ENCODE measurements around the gene IL17C. TPM values are rescaled to one million over a fixed set of nuclear protein-coding genes. Genes with fewer than 3 reads are reported as not detected.
A peak's percentile ranks its signal among the peaks of the same experiment; 100 is the strongest.
"Not testable (repeated sequence)": the region's sequence is repeated elsewhere in the genome, so short reads cannot be mapped to it uniquely, and the experiment has no call there.

The IL17C gene
- total RNA-seq, 1 donor from 2014 or later, result not detected

DNA sequence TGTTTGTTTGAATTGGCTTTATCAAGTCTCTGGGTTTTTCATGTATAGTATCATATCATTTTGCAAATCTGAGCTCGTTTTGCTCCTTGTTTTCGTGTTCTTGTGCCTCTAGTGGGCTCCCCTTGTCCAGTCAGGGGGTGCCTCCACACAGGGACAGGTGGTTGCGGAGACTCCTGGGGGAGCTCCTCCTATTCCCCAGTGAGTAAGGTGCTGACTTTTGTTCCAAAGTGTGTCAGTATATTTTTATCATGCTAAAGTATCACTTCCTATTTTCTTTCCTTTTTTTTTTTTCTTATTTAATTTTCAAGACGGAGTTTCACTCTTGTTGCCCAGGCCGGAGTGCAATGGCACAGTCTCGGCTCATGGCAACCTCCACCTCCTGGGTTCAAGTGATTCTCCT lies 30.3 kb upstream of the IL17C start:
- H3K27me3 Mint-ChIP-seq (ENCODE audit: unreplicated experiment), result no peaks in the 10 kb centered on the region
- H3K27ac Mint-ChIP-seq (ENCODE audit: unreplicated experiment), result no peak overlapping the region
- no peak overlapping the region for H3K4me3 Mint-ChIP-seq (ENCODE audit: unreplicated experiment)
- TF ChIP-seq, protein P1, sequence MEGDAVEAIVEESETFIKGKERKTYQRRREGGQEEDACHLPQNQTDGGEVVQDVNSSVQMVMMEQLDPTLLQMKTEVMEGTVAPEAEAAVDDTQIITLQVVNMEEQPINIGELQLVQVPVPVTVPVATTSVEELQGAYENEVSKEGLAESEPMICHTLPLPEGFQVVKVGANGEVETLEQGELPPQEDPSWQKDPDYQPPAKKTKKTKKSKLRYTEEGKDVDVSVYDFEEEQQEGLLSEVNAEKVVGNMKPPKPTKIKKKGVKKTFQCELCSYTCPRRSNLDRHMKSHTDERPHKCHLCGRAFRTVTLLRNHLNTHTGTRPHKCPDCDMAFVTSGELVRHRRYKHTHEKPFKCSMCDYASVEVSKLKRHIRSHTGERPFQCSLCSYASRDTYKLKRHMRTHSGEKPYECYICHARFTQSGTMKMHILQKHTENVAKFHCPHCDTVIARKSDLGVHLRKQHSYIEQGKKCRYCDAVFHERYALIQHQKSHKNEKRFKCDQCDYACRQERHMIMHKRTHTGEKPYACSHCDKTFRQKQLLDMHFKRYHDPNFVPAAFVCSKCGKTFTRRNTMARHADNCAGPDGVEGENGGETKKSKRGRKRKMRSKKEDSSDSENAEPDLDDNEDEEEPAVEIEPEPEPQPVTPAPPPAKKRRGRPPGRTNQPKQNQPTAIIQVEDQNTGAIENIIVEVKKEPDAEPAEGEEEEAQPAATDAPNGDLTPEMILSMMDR (IDR thresholded peaks at IDR 0.05; ENCODE audit: partially characterized antibody, unreplicated experiment), result no peak
- DNase-seq, result no peak
- H3K4me1 Mint-ChIP-seq (ENCODE audit: low read depth, unreplicated experiment), result peaks cover 41% of the 10 kb centered on the region
- no peaks in the 10 kb centered on the region for H3K36me3 Mint-ChIP-seq (ENCODE audit: unreplicated experiment)
- peaks cover 1% of the 10 kb centered on the region for H3K9me3 Mint-ChIP-seq (ENCODE audit: unreplicated experiment)

DNA sequence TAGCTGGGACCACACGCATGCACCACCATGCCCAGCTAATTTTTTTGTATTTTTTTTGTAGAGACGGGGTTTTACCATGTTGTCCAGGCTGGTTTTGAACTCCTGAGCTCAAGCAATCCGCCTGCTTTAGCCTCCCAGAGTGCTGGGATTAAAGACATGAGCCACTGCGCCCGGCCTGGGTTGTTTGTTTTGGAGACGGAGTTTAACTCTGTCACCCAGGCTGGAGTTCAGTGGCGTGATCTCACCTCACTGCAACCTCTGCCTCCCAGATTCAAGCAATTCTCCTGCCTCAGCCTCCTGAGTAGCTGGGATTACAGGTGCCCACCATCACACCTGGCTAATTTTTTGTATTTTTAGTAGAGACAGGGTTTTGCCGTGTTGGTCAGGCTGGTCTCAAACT lies 28.9 kb upstream of the IL17C start:
- H3K36me3 Mint-ChIP-seq (ENCODE audit: unreplicated experiment); H3K27me3 Mint-ChIP-seq (ENCODE audit: unreplicated experiment); H3K27ac Mint-ChIP-seq (ENCODE audit: unreplicated experiment); DNase-seq; H3K9me3 Mint-ChIP-seq (ENCODE audit: unreplicated experiment); H3K4me3 Mint-ChIP-seq (ENCODE audit: unreplicated experiment): not testable (repeated sequence)
- peaks cover 53% of the 10 kb centered on the region for H3K4me1 Mint-ChIP-seq (ENCODE audit: low read depth, unreplicated experiment)

DNA sequence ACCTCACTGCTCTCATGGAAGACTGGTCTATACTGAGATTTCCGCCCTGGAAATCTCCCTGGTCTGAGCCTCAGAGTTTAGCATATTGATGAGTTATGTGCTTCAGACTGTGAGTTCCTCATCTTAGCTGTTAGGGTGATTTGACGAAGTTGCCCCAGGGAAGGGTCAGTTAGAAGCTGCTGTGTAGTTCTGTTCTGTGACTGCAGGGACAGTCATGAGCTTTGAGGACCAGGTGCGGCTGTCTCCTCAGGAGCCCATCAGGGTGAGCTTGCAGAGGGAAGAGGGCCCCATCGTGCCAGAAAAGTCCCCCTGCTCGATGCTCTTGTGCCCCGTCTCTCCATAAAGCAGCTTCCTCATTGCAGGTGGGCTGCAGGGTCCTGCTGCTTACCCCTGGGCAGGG lies 28.3 kb upstream of the IL17C start:
- TF ChIP-seq, protein P1 (IDR thresholded peaks at IDR 0.05; ENCODE audit: partially characterized antibody, unreplicated experiment), result peak; percentile 53
- DNase-seq, result no peak
- H3K4me1 Mint-ChIP-seq (ENCODE audit: low read depth, unreplicated experiment), result peaks cover 57% of the 10 kb centered on the region
- no peak overlapping the region for H3K27ac Mint-ChIP-seq (ENCODE audit: unreplicated experiment)
- H3K36me3 Mint-ChIP-seq (ENCODE audit: unreplicated experiment), result no peaks in the 10 kb centered on the region
- peaks cover 8% of the 10 kb centered on the region for H3K9me3 Mint-ChIP-seq (ENCODE audit: unreplicated experiment)
- no peak overlapping the region for H3K4me3 Mint-ChIP-seq (ENCODE audit: unreplicated experiment)
- peaks cover 6% of the 10 kb centered on the region for H3K27me3 Mint-ChIP-seq (ENCODE audit: unreplicated experiment)

DNA sequence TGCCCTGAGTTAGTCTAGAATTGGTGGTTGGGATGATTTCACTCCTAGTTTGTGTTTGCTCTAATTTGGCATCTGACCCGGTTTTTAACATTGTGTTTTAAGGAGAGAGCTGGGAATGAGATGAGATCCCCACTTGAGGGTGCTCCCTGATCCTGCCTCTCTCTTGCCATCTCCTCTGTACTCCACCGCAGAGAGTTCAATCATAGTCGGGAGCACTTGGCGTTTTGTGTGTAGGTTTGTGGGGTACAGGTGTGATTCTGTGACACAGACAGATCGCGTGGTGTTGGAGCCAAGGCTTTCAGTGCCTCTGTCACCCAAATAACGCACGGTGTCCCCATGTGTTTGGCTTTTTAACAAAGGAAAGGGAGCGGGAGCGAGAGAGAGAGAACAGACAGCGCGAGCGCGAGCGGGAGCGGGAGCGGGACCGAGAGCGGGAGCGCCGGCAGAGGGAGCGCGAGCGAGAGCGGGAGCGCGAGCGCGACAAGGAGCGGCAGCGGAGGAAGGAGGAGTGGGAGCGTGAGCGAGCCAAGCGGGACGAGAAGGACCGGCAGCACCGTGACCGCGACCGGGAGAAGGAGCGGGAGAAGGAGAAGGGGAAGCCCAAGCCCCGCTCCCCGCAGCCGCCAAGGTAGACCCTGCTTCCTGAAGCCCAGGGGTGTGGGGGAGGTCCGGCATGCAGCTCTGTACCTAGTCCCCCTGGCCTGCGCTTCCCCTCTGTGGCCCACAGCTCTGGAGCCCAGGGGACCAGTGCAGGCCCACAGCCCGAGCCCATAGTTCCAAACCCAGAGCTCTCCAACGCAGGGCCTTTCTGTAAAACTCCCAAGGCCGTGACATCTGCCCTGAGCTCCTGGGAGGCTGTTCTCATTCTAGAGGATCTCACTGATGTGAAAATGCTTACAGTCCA lies 27.2 kb upstream of the IL17C start:
- Mint-ChIP-seq H3K4me1 (ENCODE audit: low read depth, unreplicated experiment) (peaks cover 58% of the 10 kb centered on the region), H3K4me3 (ENCODE audit: unreplicated experiment) (peak overlapping the region; percentile 77), H3K27me3 (ENCODE audit: unreplicated experiment) (peaks cover 10% of the 10 kb centered on the region), H3K9me3 (ENCODE audit: unreplicated experiment) (peaks cover 13% of the 10 kb centered on the region), H3K36me3 (ENCODE audit: unreplicated experiment) (no peaks in the 10 kb centered on the region), H3K27ac (ENCODE audit: unreplicated experiment) (peak overlapping the region; percentile 86)
- peak; percentile 72 for DNase-seq
- TF ChIP-seq, protein P1 (IDR thresholded peaks at IDR 0.05; ENCODE audit: partially characterized antibody, unreplicated experiment), result no peak

DNA sequence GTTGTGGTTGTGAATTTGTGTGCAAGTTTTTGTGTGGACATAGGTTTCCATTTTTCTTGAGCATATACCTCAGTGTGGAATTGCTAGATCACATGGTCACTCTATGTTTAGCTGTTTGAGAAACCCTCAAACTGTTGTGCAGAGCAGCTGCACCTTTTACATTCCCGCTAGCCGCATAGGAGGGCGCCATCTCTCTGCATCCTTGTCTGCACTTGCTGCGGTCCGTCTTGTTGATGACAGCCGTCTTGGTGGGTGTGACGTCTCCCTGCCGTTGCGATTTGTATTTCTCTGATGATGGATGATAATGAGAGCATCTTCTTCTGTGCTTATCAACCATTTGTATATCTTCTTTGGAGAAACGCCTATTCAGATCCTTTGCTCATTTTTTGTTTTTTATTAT lies 25.1 kb upstream of the IL17C start:
- Mint-ChIP-seq H3K27ac (ENCODE audit: unreplicated experiment) (no peak overlapping the region), H3K4me1 (ENCODE audit: low read depth, unreplicated experiment) (peaks cover 61% of the 10 kb centered on the region), H3K27me3 (ENCODE audit: unreplicated experiment) (peaks cover 10% of the 10 kb centered on the region), H3K4me3 (ENCODE audit: unreplicated experiment) (peak overlapping the region; percentile 39), H3K36me3 (ENCODE audit: unreplicated experiment) (no peaks in the 10 kb centered on the region), H3K9me3 (ENCODE audit: unreplicated experiment) (peaks cover 14% of the 10 kb centered on the region)
- no peak for DNase-seq
- TF ChIP-seq, protein P1 (IDR thresholded peaks at IDR 0.05; ENCODE audit: partially characterized antibody, unreplicated experiment), result no peak

Data from glutamatergic neuron (in vitro differentiated cells).